GM12891 (cell line): ENCODE data around the gene KCNJ8.

Experiments
- POLR2A ChIP-seq: IDR thresholded peaks from 2 replicates; pipeline ENCODE4 v1.6.1; 2011; ENCODE audit warnings: low read depth, low read length, control low read depth
- TAF1 ChIP-seq: IDR thresholded peaks from 2 replicates; pipeline ENCODE4 v1.6.1; 2011; ENCODE audit warnings: low read depth, low read length, control low read depth

DNA sequence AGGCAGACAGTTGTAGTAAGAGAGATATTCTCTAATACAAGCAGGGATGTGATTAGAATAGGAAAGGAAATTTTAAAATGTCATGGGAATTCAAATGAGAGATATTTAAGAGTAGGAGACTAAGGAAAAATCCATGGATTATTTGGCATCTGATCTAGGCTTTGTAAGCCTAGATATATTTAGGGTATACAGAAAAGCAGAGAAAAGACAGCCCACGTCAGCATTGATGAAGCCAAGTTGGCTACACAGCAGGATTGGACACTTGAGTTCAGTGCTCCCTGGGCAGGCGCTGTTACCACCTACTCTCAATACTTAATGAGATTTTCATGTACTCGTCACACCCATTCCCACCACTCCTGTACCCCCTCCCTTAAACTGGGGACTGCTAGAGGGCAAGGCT is 1.7 kb upstream of the KCNJ8 start:
- TF ChIP-seq POLR2A = no peak
- no peak for TF ChIP-seq TAF1
